Measurements from ENCODE around the gene SP140L.
A peak's percentile ranks its signal among the peaks of the same experiment; 100 is the strongest.
"Not testable (repeated sequence)": the region's sequence is repeated elsewhere in the genome, so short reads cannot be mapped to it uniquely, and the experiment has no call there.

The SP140L gene

GRCh38 chr2:230362030-230362691 lies 35.2 kb downstream of the SP140L start:
- no peak for DNase-seq (ENCODE audit: extremely low read depth in 1 of 2, low read depth in 1 of 2)

- DNase-seq (ENCODE audit: extremely low read depth in 1 of 2, low read depth in 1 of 2): no peak
Measured at GRCh38 chr2:230382108-230382507, 55.1 kb downstream of the SP140L start.

GRCh38 chr2:230383453-230383852 lies 56.5 kb downstream of the SP140L start:
- no peak for DNase-seq (ENCODE audit: extremely low read depth in 1 of 2, low read depth in 1 of 2)

GRCh38 chr2:230384986-230385385 lies 58.0 kb downstream of the SP140L start:
- DNase-seq (ENCODE audit: extremely low read depth in 1 of 2, low read depth in 1 of 2): no peak

- DNase-seq (ENCODE audit: extremely low read depth in 1 of 2, low read depth in 1 of 2): no peak
Measured at GRCh38 chr2:230394301-230394700, 67.3 kb downstream of the SP140L start.

GRCh38 chr2:230398698-230399097 lies 71.7 kb downstream of the SP140L start:
- not testable (repeated sequence) for DNase-seq (ENCODE audit: extremely low read depth in 1 of 2, low read depth in 1 of 2)

- no peak for DNase-seq (ENCODE audit: extremely low read depth in 1 of 2, low read depth in 1 of 2)
Measured at GRCh38 chr2:230400041-230400440, 73.0 kb downstream of the SP140L start.

DNA sequence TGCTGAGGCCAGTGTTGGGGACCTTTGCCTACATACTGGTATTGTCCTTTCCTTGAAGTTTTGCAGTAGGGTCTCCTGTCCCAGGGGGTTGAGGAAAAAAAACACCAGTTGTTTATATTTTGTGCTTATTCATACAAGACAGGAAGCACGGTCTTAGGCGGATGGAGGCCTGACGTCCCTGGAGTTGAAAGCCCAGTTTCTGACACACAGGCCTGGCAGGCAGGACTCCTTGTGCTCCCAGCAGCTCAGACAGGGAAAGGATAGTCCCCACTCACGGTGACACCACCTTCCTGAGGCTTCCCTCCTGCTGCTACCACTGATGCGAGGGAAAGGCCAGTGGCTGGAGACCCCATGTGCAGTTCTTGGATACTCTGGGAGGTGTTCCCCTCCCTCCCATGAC lies 73.5 kb downstream of the SP140L start:
- no peak for DNase-seq (ENCODE audit: extremely low read depth in 1 of 2, low read depth in 1 of 2)

GRCh38 chr2:230401026-230401425 lies 74.0 kb downstream of the SP140L start:
- DNase-seq (ENCODE audit: extremely low read depth in 1 of 2, low read depth in 1 of 2): not testable (repeated sequence)

DNA sequence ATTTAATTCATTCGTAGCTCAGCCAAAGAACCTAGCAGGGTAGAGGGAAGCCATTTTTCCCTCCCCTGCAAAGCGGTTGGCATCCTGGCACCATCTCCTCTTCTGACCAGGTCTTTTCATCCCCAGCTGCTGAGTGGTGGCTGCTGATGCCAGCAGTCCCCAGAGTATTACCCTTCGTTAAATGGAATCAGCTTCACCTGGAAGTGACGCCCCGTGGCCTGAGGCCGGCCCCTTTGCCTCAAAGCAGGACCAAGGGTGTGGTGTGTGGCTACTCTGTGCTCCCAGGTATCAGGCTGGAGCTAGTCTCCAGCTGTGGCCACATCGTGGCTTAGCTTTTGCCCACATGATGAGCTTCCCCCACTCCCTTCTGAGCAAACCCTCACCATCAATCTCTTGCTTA lies 76.8 kb downstream of the SP140L start:
- DNase-seq (ENCODE audit: extremely low read depth in 1 of 2, low read depth in 1 of 2): no peak

GRCh38 chr2:230405824-230406223 lies 78.8 kb downstream of the SP140L start:
- DNase-seq (ENCODE audit: extremely low read depth in 1 of 2, low read depth in 1 of 2): no peak

GRCh38 chr2:230408244-230408842 lies 81.3 kb downstream of the SP140L start:
- DNase-seq (ENCODE audit: extremely low read depth in 1 of 2, low read depth in 1 of 2): no peak

DNA sequence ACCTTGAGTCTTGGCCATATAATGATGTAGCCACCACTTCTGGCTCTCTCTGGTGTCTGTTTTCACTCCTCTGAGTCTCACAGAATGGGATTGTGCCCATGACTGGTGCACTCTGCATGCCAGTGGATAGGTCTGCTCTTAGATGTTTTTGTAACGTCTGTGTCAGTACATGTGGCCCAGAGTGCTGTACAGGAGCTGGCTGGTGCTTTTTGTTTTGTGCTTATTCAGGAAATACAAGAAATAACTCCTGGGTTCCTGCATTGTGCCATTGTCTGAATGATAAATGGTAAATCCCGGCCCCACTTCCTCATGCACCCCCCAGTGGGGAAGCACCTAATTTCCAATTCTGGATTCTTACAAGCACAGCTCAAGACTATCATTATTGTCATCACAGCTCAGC lies 82.3 kb downstream of the SP140L start:
- not testable (repeated sequence) for DNase-seq (ENCODE audit: extremely low read depth in 1 of 2, low read depth in 1 of 2)

- DNase-seq (ENCODE audit: extremely low read depth in 1 of 2, low read depth in 1 of 2): no peak
Measured at GRCh38 chr2:230410263-230410662, 83.3 kb downstream of the SP140L start.

- no peak for DNase-seq (ENCODE audit: extremely low read depth in 1 of 2, low read depth in 1 of 2)
Measured at GRCh38 chr2:230410861-230411569, 84.0 kb downstream of the SP140L start.

GRCh38 chr2:230411570-230412370 lies 84.8 kb downstream of the SP140L start:
- DNase-seq (ENCODE audit: extremely low read depth in 1 of 2, low read depth in 1 of 2): peak in 1 of 2 donors; percentile 29

GRCh38 chr2:230412371-230412711 lies 85.3 kb downstream of the SP140L start:
- no peak for DNase-seq (ENCODE audit: extremely low read depth in 1 of 2, low read depth in 1 of 2)

DNA sequence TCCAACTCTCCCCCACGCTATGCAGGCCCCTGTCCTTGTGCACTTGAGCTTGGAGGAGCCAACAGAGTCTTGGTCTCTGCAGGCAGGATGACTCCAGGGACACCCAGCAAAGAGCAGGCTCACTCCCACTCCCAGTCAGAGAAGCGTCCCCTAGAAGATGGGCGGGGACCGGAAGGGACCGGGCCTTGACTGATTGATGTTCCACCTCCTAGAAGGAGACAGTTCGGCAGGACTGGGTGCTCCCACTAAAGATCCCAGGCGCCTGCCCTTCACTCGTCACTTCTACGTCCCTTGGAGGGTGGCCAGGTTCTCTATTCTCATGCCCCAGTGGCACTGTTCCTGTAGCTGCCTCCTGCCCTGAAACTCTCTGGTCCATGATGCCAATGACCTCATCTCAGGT lies 85.9 kb downstream of the SP140L start:
- DNase-seq (ENCODE audit: extremely low read depth in 1 of 2, low read depth in 1 of 2): no peak

GRCh38 chr2:230413479-230413878 lies 86.5 kb downstream of the SP140L start:
- DNase-seq (ENCODE audit: extremely low read depth in 1 of 2, low read depth in 1 of 2): no peak

GRCh38 chr2:230414302-230414701 lies 87.3 kb downstream of the SP140L start:
- no peak for DNase-seq (ENCODE audit: extremely low read depth in 1 of 2, low read depth in 1 of 2)

- DNase-seq (ENCODE audit: extremely low read depth in 1 of 2, low read depth in 1 of 2): peak; percentile 54 to 55
Measured at GRCh38 chr2:230416061-230416721, 89.2 kb downstream of the SP140L start, which contains the start of gene SP100. Gene SP100, plus strand, starts transcription at chr2:230416201. Its CDS starts 96 bp downstream, at chr2:230416297.

All from activated CD8-positive, alpha-beta memory T cell treated with anti-CD3 and anti-CD28 coated beads for 1 hour (primary cell).